GM12878 (cell line): ENCODE data around the gene ETFRF1. TPM values are rescaled to one million over a fixed set of nuclear protein-coding genes. Genes with fewer than 3 reads are reported as not detected.

Source experiments
- ATAC-seq: fragments of 200-7000 bp; cut with Tn5 transposase; 3 replicates; pipeline ENCODE4 v1.9.1; 2020; ENCODE audit warnings: mild to moderate bottlenecking, moderate library complexity
- BruUV-seq: library from RNA; stranded (reverse); fragments of 400-500 nt; replicated peaks from 2 replicates; lab custom pipeline; 2021; lab: Mats Ljungman, UMichigan
- CTCF ChIA-PET: fragments of 300-600 bp; sonication (Branson Sonifier 250); formaldehyde crosslinking; extraction: SDS; loops from one replicate; lab custom pipeline; 2021; ENCODE audit warnings: inconsistent platforms; lab: Yijun Ruan, JAX
- POLR2A ChIA-PET: fragments of 350-600 bp; formaldehyde crosslinking; extraction: SDS; loops from one replicate; lab custom pipeline; 2021; ENCODE audit warnings: inconsistent platforms; lab: Charles Lee
- RAD21 ChIA-PET: fragments of 300-600 bp; sonication (Branson Sonifier 250); formaldehyde crosslinking; loops from one replicate; lab custom pipeline; 2023; ENCODE audit warnings: antibody characterized with exemption; ENCODE audit not compliant: unreplicated experiment; lab: Charles Lee
- SMC1A ChIA-PET: fragments of 300-600 bp; sonication (Branson Sonifier 250); formaldehyde crosslinking; loops from one replicate; lab custom pipeline; 2023; ENCODE audit not compliant: unreplicated experiment, uncharacterized antibody; lab: Charles Lee
- DNase-seq: peaks from one replicate; pipeline ENCODE4 v3.0.0-alpha.2; 2011; ENCODE audit warnings: low read depth, low spot score
- FAIRE-seq: peaks from 3 replicates; lab custom pipeline; 2011; peaks lifted over from hg19 to GRCh38; lab: Jason Lieb, UNC
- H2AFZ ChIP-seq: 2 replicates; pipeline ENCODE4 v1.6.0; 2011; ENCODE audit warnings: low read depth, low read length, control low read depth; ENCODE audit not compliant: control insufficient read depth
- H3K27ac ChIP-seq: 2 replicates; pipeline ENCODE4 v1.5.1; 2011; ENCODE audit warnings: control low read depth; ENCODE audit not compliant: control insufficient read depth, insufficient read depth
- H3K27me3 ChIP-seq, 2 experiments: replicated peaks in 1 of 2; 2 replicates each; pipeline versions ENCODE4 v1.6.0 to v1.6.1; 2011; ENCODE audit warnings: low read length in 1 of 2; ENCODE audit not compliant: control insufficient read depth in 2 of 2, insufficient read depth in 2 of 2
- H3K36me3 ChIP-seq, 2 experiments: 2 replicates each; pipeline ENCODE4 v1.5.1; 2011; ENCODE audit warnings: low read length in 1 of 2; ENCODE audit not compliant: control insufficient read depth in 2 of 2, insufficient read depth in 2 of 2
- H3K4me1 ChIP-seq: 2 replicates; pipeline ENCODE4 v1.6.1; 2011; ENCODE audit warnings: mild to moderate bottlenecking, low read length, moderate library complexity, mixed read lengths; ENCODE audit not compliant: control insufficient read depth, insufficient read depth
- H3K4me2 ChIP-seq: 2 replicates; pipeline ENCODE4 v1.6.0; 2011; ENCODE audit warnings: control low read depth; ENCODE audit not compliant: control insufficient read depth, insufficient read depth
- H3K4me3 ChIP-seq: fragments of 200-600 bp; sonication (generic); 2 replicates; pipeline ENCODE4 v1.5.1; 2016
- H3K79me2 ChIP-seq: 2 replicates; pipeline ENCODE4 v1.6.0; 2011; ENCODE audit warnings: low read length; ENCODE audit not compliant: control insufficient read depth, insufficient read depth
- H3K9ac ChIP-seq: 2 replicates; pipeline ENCODE4 v1.8.0; 2011; ENCODE audit warnings: low read length, control low read depth, mixed read lengths; ENCODE audit not compliant: control insufficient read depth, insufficient read depth
- H3K9me3 ChIP-seq: replicated peaks from 3 replicates; pipeline ENCODE4 v1.5.1; 2011; ENCODE audit warnings: mild to moderate bottlenecking, low read length; ENCODE audit not compliant: control insufficient read depth, insufficient read depth
- H4K20me1 ChIP-seq: 2 replicates; pipeline ENCODE4 v1.6.0; 2011; ENCODE audit not compliant: control insufficient read depth, insufficient read depth
- ETV6 ChIP-seq, 2 experiments: fragments of 450-650 bp in 1 of 2; IDR thresholded peaks in 1 of 2; conservative IDR thresholded peaks in 1 of 2; 2 replicates each; pipeline ENCODE4 v1.6.1; 2014; ENCODE audit warnings: antibody characterized with exemption in 1 of 2, borderline replicate concordance in 1 of 2, low read depth in 1 of 2, mild to moderate bottlenecking in 1 of 2, moderate library complexity in 1 of 2
- FOXK2 ChIP-seq: fragments of 450-650 bp; IDR thresholded peaks from 2 replicates; pipeline ENCODE4 v1.6.1; 2017; ENCODE audit warnings: mild to moderate bottlenecking, moderate library complexity
- JUNB ChIP-seq: IDR thresholded peaks from 2 replicates; pipeline ENCODE4 v1.6.1; 2016; ENCODE audit warnings: antibody characterized with exemption, mild to moderate bottlenecking
- NFXL1 ChIP-seq: fragments of 450-650 bp; IDR thresholded peaks from 2 replicates; pipeline ENCODE4 v1.6.1; 2017; ENCODE audit warnings: antibody characterized with exemption, mild to moderate bottlenecking, borderline replicate concordance
- NFYB ChIP-seq: IDR thresholded peaks from 2 replicates; pipeline ENCODE4 v1.6.1; 2011; ENCODE audit warnings: low read depth, mild to moderate bottlenecking, low read length, improper control_type of control experiment, moderate library complexity; ENCODE audit not compliant: insufficient read depth
- NRF1 ChIP-seq: conservative IDR thresholded peaks from 2 replicates; pipeline ENCODE4 v1.6.1; 2011; ENCODE audit warnings: mild to moderate bottlenecking, low read depth, low read length, improper control_type of control experiment
- PBX3 ChIP-seq: IDR thresholded peaks from 2 replicates; pipeline ENCODE4 v1.6.1; 2011; ENCODE audit warnings: mild to moderate bottlenecking, low read depth, low read length, moderate library complexity; ENCODE audit not compliant: insufficient replicate concordance
- PML ChIP-seq: IDR thresholded peaks from 2 replicates; pipeline ENCODE4 v1.6.1; 2012; ENCODE audit warnings: low read length, inconsistent platforms
- ZNF24 ChIP-seq: fragments of 450-650 bp; IDR thresholded peaks from 2 replicates; pipeline ENCODE4 v1.6.1; 2017; ENCODE audit warnings: antibody characterized with exemption, mild to moderate bottlenecking
- WGBS: methylation state at CpG from one replicate; pipeline ENCODE4 v1.1.6; 2016; ENCODE audit warnings: low lambda C conversion rate; ENCODE audit not compliant: insufficient replicate concordance, insufficient coverage; ENCODE audit errors: missing lambda C conversion rate; 5-methylcytosine and 5-hydroxymethylcytosine counted together
- in situ Hi-C: fragments of 300-500 bp; cut with MboI; formaldehyde crosslinking; loops from 9 replicates; pipeline ENCODE4 v1.14.3; 2018; ENCODE audit warnings: mixed read lengths
- intact Hi-C: fragments of 100-400 bp; cut with micrococcal nuclease; formaldehyde crosslinking; loops from one replicate; pipeline ENCODE4 v1.14.2; 2022; ENCODE audit not compliant: unreplicated experiment
- polyA plus RNA-seq, 11 experiments: library from polyadenylated mRNA; depleted of rRNA in 4 of 11; unstranded in 6 of 11; stranded (reverse) in 5 of 11; fragments of >200 nt; fragmentation: Nextera tagmentation in 4 of 11; fragmentation: Illumina TruSeq in 1 of 11; extraction: Ambion mirVana in 4 of 11; extraction: Trizol in 1 of 11; gene quantifications; 1 replicate in 1 of 11; 2 replicates in 10 of 11; pipeline versions ENCODE4 v1.2.1 to v1.2.3, GENCODE V29; 2011 to 2016; ENCODE audit warnings: inconsistent platforms in 2 of 11, missing spikeins in 2 of 11, low read depth in 1 of 11
- total RNA-seq, 4 experiments: library from RNA; depleted of rRNA in 3 of 4; stranded (reverse); fragments of >200 nt in 3 of 4; fragmentation: Illumina TruSeq in 1 of 4; extraction: Trizol in 1 of 4; gene quantifications; 2 replicates each; pipeline versions ENCODE4 v1.2.1 to v1.2.3, GENCODE V29; 2013 to 2021
- TF ChIP-seq, protein P1 (sequence below), 3 experiments: IDR thresholded peaks in 2 of 3; conservative IDR thresholded peaks in 1 of 3; 2 replicates each; pipeline ENCODE4 v1.5.1; 2011; ENCODE audit warnings: low read depth in 3 of 3, low read length in 3 of 3, mild to moderate bottlenecking in 3 of 3, control low read depth in 2 of 3, moderate library complexity in 2 of 3, inconsistent platforms in 1 of 3, mixed read lengths in 1 of 3; ENCODE audit not compliant: control insufficient read depth in 2 of 3, insufficient read depth in 1 of 3; ENCODE audit errors: extremely low read depth in 1 of 3
- TF ChIP-seq, protein P2 (sequence below): fragments of 450-650 bp; IDR thresholded peaks from 2 replicates; pipeline ENCODE4 v1.6.1; 2017; ENCODE audit warnings: mild to moderate bottlenecking, moderate library complexity

Gene ETFRF1
- total and polyA plus RNA-seq, 10 of the 15 experiments (the other 5 are each of a cell fraction or from before 2014, with no cell fraction given) = 9.9 to 59.6 (median 26.2) TPM

DNA sequence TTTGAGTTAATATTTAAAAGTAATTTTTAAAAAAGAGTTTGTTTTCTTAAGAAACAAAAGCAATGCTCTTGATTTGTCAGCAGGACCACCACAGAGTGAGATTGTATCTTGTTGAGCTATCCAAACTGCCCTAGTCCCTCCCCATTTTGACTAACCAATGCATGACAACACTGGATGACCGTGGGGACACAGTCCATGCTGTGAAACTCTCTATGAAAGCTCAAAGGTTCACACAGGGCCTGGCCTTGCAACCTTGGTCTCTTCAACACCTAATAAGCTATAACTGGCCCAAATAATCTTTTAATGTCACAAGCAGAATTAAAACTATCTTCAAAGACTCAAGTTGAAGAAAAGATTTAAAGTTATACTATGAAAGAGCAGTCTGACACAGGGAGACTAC, 13.5 kb downstream of the ETFRF1 start:
- TF ChIP-seq PML (no peak), NRF1 (no peak), NFYB (no peak), JUNB (no peak), NFXL1 (no peak), ETV6 (conservative IDR thresholded peaks at IDR 0.05 in 1 of 2, IDR thresholded peaks at IDR 0.05 in 1 of 2; ENCODE audit: borderline replicate concordance in 1 of 2, low read depth in 1 of 2) (no peak), PBX3 (no peak), ZNF24 (no peak), FOXK2 (no peak)
- TF ChIP-seq, protein P1, sequence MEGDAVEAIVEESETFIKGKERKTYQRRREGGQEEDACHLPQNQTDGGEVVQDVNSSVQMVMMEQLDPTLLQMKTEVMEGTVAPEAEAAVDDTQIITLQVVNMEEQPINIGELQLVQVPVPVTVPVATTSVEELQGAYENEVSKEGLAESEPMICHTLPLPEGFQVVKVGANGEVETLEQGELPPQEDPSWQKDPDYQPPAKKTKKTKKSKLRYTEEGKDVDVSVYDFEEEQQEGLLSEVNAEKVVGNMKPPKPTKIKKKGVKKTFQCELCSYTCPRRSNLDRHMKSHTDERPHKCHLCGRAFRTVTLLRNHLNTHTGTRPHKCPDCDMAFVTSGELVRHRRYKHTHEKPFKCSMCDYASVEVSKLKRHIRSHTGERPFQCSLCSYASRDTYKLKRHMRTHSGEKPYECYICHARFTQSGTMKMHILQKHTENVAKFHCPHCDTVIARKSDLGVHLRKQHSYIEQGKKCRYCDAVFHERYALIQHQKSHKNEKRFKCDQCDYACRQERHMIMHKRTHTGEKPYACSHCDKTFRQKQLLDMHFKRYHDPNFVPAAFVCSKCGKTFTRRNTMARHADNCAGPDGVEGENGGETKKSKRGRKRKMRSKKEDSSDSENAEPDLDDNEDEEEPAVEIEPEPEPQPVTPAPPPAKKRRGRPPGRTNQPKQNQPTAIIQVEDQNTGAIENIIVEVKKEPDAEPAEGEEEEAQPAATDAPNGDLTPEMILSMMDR (IDR thresholded peaks at IDR 0.05 in 2 of 3, conservative IDR thresholded peaks at IDR 0.05 in 1 of 3; ENCODE audit: control insufficient read depth in 2 of 3, extremely low read depth in 1 of 3, insufficient read depth in 1 of 3, low read depth in 3 of 3, low read length in 3 of 3) = no peak
- TF ChIP-seq, protein P2, sequence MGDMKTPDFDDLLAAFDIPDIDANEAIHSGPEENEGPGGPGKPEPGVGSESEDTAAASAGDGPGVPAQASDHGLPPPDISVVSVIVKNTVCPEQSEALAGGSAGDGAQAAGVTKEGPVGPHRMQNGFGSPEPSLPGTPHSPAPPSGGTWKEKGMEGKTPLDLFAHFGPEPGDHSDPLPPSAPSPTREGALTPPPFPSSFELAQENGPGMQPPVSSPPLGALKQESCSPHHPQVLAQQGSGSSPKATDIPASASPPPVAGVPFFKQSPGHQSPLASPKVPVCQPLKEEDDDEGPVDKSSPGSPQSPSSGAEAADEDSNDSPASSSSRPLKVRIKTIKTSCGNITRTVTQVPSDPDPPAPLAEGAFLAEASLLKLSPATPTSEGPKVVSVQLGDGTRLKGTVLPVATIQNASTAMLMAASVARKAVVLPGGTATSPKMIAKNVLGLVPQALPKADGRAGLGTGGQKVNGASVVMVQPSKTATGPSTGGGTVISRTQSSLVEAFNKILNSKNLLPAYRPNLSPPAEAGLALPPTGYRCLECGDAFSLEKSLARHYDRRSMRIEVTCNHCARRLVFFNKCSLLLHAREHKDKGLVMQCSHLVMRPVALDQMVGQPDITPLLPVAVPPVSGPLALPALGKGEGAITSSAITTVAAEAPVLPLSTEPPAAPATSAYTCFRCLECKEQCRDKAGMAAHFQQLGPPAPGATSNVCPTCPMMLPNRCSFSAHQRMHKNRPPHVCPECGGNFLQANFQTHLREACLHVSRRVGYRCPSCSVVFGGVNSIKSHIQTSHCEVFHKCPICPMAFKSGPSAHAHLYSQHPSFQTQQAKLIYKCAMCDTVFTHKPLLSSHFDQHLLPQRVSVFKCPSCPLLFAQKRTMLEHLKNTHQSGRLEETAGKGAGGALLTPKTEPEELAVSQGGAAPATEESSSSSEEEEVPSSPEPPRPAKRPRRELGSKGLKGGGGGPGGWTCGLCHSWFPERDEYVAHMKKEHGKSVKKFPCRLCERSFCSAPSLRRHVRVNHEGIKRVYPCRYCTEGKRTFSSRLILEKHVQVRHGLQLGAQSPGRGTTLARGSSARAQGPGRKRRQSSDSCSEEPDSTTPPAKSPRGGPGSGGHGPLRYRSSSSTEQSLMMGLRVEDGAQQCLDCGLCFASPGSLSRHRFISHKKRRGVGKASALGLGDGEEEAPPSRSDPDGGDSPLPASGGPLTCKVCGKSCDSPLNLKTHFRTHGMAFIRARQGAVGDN = no peak
- Histone ChIP-seq H4K20me1 (no peaks in the 10 kb centered on the region), H3K79me2 (no peaks in the 10 kb centered on the region), H3K4me1 (no peaks in the 10 kb centered on the region), H3K9me3 (no peaks in the 10 kb centered on the region), H3K27me3 (no peaks in the 10 kb centered on the region), H3K4me3 (no peak overlapping the region), H3K36me3 (peaks cover 0 to 3% of the 10 kb centered on the region in 2 experiments; a peak in 1 of 4 replicates), H3K4me2 (no peak overlapping the region), H3K27ac (no peak overlapping the region), H2AFZ (no peak overlapping the region), H3K9ac (no peak overlapping the region)
- ChIA-PET RAD21 (interaction anchor here (0.5 kb wide), 1 partner anchor 156 kb away, joined by 3 read pairs; no protein-coding TSS in a partner anchor), CTCF (interaction anchor here (1.1 to 1.3 kb wide), 3 partner anchors 53 to 217 kb away, joined by 3 read pairs; no protein-coding TSS in a partner anchor), SMC1A (interaction anchor here (0.6 to 1.7 kb wide), 3 partner anchors 9 to 1545 kb away, joined by 3 to 4 read pairs (median 4); no protein-coding TSS in a partner anchor), POLR2A (interaction anchor here (1.0 kb wide), 1 partner anchor 10 kb away, joined by 3 read pairs; no protein-coding TSS in a partner anchor)
- in situ Hi-C loops (no loop called here), intact Hi-C loops (no loop called here)
- no peak for FAIRE-seq
- no peak for ATAC-seq
- no peak for DNase-seq
- no TSS peak for BruUV-seq
- 92% methylated on average over 1 of the region's 1 CpG for WGBS
